Iris pigment epithelial cell (primary cell): Measurements from ENCODE around the gene BTG4.

Experiments
- DNase-seq: peaks from one replicate; pipeline ENCODE4 v3.0.0-alpha.2; 2011; ENCODE audit warnings: low read depth

BTG4 gene

DNA sequence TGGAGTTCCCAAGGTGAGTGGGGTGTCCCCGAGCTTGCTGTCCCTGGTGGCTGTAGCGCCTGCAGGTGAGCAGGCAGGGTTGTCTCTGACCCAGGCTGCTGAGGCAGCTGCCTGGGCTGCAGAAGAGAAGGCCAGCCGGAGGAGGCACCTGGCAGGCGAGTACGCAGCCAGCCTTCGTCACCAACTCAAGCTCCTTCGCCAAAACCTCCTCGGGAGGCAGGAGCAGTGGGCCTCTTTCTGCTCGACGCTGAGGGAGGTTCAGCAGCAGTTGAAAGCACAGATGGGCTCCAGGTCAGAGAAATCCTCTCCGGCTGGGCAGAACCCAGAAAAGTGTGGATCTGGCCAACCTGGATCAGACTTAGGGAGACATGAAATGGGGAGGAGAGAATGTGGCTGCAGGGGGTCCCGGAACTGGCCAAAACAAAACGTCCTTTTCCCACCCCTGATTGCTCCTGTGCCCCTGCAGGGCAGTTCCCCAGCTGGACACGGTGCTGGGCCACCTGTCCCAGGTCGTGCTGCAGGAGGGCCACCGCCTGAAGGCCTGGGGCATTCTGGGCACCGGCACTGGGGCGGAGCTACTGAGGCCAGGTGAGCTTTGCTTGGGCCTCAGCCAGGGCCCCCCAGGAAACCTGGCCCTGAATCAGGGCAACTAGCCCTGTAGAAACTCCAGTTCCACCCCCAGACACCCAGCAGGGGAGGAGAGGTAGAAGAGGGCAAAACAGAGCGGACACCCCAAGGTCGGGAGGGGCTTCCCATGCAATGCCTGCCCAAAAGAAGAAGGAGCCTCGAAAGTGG, 56.7 kb downstream of the BTG4 start:
- no peak for DNase-seq

DNA sequence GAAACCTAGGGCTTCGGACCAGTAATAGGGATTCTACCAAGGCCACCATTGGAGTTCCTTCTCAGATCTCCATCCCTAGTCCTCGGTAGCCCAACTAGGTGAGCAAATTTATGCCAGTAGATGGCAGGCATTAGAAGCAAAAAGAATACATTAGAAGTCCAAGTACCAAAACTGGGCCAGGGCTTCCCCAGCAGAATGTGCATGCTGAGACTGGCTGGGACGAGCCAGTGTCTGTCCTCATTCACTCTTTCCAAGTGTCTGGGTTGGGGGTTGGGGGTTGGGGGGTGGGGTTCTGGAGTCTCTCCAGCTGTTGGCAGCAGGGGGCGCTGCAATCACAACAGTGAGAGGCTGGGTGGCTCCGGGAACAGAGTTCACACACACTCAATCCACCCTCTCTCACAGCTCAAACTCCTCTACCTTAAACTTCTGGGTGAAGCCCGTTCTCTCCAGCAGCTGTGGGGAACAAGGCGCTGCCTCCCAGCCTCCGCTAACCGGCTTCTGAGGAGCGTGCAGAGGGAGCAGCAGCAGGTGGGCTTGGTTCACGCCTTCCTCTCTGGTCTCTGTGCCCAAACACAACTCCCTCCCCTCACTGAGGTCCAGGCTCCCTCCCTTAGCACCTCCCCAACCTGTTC, 57.5 kb downstream of the BTG4 start:
- DNase-seq, result peak; percentile 67

DNA sequence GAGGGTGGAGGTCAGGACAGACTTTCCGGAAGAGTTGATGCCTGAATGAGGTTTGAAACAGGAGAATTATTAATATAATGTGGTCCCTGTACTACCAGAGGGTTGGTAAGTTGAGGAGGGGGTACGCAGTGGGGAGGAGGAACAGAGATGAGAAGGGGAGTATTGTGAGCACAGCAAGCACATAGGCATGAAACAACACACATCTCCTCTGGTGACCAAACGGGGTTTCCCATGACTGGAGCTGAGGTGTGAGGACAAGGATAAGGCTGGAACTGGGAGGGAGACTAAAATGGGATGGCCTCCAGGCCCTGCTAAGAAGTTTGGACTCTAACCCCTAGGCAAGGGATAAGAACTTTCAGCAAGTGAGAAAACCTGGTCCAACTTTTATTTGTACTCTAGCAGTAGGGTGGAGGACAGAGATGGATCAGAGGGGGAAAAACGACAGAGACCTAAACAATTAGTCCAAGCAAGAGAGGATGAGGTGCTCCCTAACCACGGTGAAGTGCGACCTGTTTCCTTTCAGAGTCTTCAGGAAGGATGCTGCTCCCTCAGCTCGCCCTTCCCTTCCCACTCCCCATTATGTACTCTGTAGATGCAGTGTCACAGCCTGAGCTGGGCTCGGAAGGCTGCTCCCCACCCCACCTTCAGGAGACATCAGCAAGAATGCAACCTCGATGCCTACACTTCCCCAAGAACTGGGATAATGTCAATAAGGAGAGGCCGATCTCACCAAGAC, 59.2 kb downstream of the BTG4 start:
- DNase-seq, result no peak

DNA sequence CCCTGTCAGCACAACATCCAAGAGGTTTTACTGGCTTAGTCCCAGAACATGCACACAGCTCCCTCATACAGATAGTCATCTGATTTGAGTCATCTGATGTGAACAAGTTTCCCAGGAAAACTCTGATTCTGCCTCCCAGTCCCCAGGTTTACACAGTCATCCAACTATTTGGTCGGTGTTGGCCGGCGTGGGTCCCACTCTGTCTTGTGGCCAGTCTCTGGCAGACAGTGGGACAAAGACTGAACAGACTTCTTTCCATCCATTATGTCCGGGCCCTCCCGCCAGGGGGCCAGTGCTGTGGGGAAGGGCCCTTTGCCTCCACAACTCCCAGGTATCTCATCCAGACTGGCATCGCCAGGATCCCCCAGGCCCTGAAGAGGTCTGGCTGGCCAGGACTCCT, 60.0 kb downstream of the BTG4 start:
- peak; percentile 22 for DNase-seq

DNA sequence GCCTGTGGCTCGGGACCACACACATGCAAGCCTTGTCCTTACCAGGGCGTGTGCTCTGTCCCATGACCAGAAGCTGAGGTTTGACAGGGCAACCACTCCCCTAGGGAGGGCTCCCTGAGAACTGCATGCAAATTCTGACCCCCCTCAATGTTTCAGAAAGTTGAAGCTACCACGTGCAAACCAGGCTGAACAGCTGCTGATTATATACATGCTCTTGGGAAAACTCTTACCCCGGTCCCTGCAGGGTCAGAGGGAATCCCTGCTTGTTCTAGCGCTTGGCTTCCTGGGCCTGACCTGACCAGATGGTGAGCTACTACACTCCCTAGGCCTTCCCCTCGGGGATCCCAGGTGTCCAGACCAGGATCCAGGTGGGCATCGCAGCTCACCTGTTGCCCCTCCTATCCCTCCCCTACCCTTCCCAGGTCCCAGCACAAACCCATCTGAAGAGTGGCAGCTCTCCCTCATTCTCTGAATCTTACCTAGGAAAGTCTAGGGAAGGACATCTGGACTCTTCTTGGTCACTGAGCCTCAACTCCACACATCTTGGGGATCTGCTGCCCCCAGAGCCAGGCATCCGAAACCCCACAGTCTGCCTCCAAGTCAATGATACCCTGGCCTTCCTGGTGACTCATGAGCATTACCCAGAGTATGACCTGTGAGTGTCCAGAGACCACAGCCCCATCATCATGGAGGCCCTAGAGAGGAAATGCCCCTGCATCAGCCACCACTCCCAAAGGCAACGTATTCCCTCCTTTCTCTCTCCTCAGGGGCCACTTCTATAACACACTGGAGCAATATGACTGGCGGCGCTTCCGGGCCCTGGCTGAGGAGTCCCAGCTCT, 61.5 kb downstream of the BTG4 start:
- no peak for DNase-seq

DNA sequence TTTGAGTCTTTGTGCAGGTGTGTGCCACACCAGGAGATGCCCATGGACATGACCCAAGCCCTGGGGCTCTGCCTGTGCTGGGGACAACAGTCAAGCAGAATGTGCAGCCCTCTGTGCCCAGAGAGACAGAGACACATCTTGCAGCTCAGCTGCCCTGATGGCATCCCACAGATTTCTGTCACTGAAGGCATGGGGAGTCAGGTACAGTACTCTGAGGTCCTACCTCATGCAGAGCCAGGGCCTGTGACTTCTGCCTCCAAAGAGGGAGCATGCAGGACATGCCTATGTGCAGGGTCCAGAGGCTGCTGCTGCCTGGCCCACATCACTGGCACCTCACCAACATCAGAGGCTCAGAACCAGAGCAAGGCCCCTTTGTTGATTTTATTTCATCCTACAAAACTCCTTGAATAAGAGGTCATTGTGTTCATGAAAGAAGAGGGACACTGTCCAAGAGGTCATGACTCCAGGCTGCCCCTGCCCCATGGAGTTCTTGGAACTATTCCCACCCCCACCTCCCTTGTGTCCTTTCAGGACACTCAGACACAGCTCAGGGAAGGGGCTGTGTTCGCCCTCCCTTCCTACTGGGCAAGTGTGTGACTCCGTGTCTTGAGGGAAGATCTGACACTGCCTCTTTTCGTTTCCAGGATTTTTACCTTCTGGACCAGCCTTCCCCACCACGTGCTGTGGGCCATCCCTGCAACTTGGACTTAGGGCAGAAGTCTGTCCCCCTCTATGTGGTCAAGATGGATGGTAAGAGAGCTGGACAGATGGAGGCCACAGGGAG, 62.3 kb downstream of the BTG4 start:
- DNase-seq, result no peak

DNA sequence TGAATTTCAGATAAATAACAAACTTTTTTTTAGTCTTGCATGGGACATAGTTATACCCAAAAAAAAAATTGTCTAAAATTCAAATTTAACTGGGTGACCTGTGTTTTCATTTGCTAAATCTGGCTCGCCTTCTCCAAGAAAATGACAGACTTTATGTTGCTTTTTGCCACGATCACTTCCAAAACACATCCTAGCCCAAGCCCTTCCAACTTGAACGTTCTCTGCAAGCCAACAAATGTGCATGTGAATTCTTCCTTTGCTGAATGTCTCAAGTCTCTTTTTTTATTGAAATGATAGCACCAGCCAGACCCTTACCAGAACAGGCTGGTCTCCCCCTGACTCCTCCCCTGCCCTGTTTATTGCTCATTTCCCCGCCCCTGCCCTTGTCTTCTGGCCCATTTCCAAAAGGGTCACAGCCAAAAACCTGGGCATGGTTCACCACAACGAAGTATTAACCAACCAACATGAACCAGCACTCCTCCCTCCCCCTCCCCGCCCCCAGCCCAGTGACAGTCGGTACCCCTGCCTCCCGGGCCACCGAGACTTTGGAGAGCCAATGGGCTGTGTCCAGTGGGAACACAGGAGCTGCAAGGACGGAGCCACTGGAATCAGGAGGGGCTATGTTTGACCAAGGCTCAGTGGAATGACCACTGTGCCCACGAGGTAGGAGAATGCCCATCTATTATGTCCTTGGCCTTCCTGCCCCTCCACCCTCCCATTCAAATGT, 63.2 kb downstream of the BTG4 start:
- DNase-seq, result no peak

DNA sequence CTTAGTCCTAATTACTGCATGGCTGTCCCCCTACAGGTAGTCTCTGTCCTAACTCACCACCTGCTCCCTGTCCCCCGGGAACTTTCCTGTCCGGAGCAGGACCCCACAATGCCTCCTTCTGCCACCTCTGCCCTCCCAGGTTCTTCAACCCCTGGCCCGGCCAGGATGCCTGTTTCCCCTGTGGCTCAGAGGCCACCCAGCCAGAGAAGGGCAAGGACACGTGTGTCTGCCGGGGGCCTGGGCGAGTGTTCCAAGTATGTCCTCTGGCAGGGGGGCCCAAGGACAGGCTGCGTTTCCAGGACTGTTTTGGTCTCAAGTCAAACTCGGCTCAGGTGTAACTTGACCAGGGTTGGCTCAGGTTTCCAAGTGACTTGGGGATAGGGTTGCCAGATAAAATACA, 63.8 kb downstream of the BTG4 start:
- no peak for DNase-seq

DNA sequence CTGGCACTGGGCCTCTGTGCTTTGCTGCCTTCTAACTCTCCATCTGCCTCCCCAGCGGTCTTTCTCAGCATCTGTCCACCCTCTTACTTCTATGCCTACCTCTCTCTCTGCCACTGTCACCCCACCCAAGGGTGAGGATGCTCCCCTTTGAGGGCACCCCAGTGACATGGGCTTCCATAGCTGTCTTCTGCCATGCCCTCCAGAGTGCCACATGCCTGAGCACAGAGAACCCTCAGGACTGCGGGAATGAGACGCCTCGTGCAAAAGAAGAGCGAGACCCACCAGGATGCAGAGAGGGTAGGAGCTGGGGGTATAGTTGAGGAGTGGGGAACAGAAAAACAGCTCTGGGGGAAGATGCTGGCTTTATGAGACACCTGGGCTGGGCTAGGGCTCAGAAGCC, 64.3 kb downstream of the BTG4 start:
- no peak for DNase-seq

DNA sequence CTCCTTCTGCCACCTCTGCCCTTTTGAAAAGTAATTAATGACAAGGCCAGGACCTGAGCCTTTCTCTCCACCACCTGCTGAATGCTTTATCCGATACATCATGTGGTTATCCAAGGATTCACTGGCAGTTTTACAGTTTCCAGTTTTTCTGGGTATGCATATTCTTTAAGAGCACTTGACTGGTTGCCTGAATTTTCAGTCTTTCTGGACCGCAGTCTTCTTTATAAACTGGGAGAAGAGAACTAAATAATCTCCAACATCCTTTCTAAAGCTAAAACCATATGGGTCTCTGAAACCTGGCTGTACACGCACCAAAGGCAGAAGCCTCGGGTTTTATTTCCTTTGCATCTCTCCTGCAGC, 65.1 kb downstream of the BTG4 start:
- no peak for DNase-seq

DNA sequence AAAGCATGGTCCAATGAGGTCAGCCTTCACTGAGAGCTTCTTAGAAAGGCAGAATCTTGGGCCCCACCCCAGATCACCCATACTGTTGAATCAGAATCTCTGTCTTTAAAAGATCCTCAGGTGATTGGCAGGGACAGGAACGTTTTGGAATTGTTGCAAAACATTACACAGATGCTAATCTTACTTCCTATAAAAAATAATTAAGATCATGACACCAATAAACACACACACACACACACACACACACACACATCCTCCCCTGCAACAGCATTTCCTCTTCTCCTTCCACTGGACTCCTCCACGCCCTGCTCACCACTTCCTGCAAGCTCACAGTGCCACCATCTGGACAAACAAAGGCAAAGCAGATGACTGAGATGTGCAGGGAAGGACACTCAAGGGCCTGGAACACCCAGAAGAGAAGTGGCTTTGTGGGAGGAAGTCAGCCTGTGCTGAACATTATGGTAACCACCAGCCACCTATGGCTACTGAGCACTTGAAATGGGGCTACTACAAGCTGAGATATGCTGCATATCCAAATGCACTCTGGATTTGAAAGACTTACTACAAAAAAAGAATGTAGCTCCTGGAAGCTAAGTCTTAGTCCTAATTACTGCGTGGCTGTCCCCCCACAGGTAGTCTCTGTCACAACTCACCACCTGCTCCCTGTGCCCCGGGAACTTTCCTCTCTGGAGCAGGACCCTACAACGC, 65.6 kb downstream of the BTG4 start:
- peak; percentile 94 for DNase-seq

DNA sequence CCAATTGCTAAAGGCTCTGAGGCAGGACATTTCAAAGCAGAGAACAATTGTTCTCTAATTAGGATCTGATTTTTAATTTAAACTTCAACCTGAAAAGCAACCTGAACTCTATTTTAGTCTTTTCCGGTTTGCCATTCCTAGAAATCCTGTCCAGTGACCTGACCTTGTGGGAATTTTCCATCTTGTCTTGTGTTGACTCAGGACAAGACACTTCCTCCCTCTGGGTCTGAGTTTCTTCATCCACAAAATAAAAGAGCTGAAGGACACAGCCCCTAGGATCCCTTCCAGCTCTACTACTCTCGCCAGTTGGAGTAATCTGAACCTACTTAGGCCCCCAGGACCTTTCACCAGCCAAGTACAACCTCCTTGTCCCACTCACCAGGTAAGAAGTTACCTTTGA, 66.6 kb downstream of the BTG4 start:
- DNase-seq, result no peak
